GM06990 (cell line): ENCODE results near the gene MAD1L1.

Experiments used
- DNase-seq: peaks from one replicate; pipeline ENCODE4 v3.0.0-alpha.2; 2011; ENCODE audit not compliant: insufficient read length; ENCODE audit errors: extremely low read depth
- H3K27me3 ChIP-seq: replicated peaks from 2 replicates; pipeline ENCODE4 v1.6.0; 2011; ENCODE audit warnings: low read length; ENCODE audit not compliant: control insufficient read depth, insufficient read depth
- H3K36me3 ChIP-seq: 2 replicates; pipeline ENCODE4 v1.5.1; 2011; ENCODE audit warnings: low read length; ENCODE audit not compliant: control insufficient read depth, insufficient read depth
- H3K4me3 ChIP-seq: replicated peaks from 2 replicates; pipeline ENCODE4 v1.5.1; 2011; ENCODE audit warnings: low read depth, mild to moderate bottlenecking, control low read depth, low read length
- CTCF ChIP-seq: IDR thresholded peaks from 2 replicates; pipeline ENCODE4 v1.5.1; 2011; ENCODE audit warnings: low read length, control low read depth, mild to moderate bottlenecking, inconsistent platforms; ENCODE audit not compliant: insufficient read depth, poor library complexity, severe bottlenecking

The MAD1L1 gene

DNA sequence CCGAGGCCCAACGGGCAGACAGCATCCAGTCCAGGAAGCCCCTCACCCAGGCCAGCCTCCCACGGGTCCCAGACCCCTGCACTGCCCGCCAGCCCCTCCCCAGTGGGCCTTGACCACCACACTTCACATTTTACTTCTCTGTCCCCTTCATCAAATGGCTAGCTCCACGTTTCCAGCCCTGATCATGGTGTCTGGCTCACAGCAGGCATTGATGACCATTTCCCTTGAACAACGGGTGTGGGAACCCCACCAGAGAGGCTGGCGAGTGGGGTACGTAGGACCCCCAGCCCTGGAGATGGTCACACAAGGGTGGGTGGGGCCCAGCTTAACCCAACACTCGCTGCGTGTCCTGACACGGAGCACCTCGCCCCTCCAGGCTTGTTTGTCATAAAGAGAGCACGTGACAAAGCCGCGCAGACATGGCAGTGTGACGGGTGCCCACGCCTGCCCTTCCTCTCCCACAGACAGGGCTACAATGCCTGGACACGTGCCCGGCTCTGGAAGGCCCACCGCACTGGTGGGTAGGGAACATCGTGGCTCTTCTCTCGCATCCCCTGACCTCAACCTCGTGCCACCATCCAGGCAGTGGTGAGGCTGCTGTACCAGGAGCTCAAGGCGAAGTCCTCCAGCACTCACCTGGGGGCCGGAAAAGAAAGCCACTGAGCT lies 267.7 kb downstream of the MAD1L1 start:
- no peak for TF ChIP-seq CTCF
- no peak overlapping the region for H3K4me3 ChIP-seq
- no peak for DNase-seq
- H3K36me3 ChIP-seq: peaks cover 11% of the 10 kb centered on the region
- H3K27me3 ChIP-seq: no peaks in the 10 kb centered on the region

DNA sequence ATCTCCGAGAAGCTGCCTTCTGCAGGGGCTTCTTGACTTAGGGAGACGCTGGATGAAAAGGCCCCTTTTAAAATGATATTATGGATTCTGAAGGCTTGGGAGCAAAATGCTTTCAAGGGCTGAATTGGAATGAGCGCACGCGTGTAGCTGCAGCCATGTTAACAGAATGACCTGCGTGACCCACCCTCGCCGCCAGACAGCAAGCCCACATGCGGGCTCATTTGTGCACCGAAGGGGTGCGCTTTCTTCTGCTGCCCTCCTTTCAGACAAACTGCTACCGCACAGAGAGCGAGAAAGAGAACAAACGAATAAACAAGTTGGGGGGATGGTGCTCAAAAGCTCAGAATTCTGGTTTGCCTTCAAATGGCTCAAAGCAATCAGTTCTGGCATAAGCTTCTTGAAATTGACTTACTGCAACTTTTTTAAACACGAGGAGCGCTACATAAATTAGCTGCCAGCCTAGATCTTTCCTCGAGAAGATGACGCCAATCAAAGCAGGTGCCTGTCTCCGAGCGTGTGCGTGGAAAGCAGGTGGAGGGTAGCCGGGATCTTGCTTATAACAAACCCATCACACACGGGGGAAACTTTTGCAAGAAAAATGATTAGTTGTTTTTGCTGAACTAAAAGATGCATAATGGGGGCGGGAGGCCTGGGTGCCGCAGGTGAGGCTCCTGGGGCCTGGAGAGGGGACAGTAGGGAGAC lies 268.4 kb downstream of the MAD1L1 start:
- H3K4me3 ChIP-seq: no peak overlapping the region
- no peak for DNase-seq
- TF ChIP-seq CTCF: no peak
- H3K27me3 ChIP-seq: no peaks in the 10 kb centered on the region
- peaks cover 11% of the 10 kb centered on the region for H3K36me3 ChIP-seq

DNA sequence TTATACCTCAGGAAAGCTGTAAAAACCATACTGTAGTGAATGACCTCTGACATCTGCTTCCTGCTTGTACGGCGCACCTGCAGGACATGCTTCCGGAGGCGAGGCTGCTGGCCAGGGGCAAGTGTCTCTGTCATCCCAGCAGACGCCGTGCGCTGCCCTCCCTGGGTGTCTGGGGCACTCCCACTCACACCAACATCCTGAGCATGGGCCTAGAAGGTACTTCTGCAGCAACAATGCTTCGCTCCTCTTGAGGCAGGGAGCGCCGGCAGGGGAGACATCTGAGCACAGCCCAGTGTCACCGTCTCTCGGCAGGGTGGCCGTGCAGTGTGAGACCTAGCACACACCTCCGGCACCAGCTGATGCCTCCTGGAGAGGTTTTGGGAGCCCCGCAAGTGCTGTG lies 269.2 kb downstream of the MAD1L1 start:
- H3K36me3 ChIP-seq: peaks cover 11% of the 10 kb centered on the region
- H3K27me3 ChIP-seq: no peaks in the 10 kb centered on the region
- TF ChIP-seq CTCF: no peak
- H3K4me3 ChIP-seq: no peak overlapping the region
- no peak for DNase-seq

- TF ChIP-seq CTCF: no peak
Measured at GRCh38 chr7:1961701-1962276, 271.0 kb downstream of the MAD1L1 start.

GRCh38 chr7:1959305-1959704 lies 273.4 kb downstream of the MAD1L1 start:
- Histone ChIP-seq H3K27me3 (no peaks in the 10 kb centered on the region), H3K4me3 (no peak overlapping the region), H3K36me3 (peaks cover 14% of the 10 kb centered on the region)
- TF ChIP-seq CTCF: no peak
- DNase-seq: no peak

More at GRCh38 chr7:1961701-1962276, 271.0 kb downstream of the MAD1L1 start:
- Histone ChIP-seq H3K27me3 (no peaks in the 10 kb centered on the region), H3K4me3 (no peak overlapping the region), H3K36me3 (peaks cover 14% of the 10 kb centered on the region)
- no peak for DNase-seq
